ENCODE data around the gene ADGB.
"Not testable (repeated sequence)": the region's sequence is repeated elsewhere in the genome, so short reads cannot be mapped to it uniquely, and the experiment has no call there.

ADGB gene

DNA sequence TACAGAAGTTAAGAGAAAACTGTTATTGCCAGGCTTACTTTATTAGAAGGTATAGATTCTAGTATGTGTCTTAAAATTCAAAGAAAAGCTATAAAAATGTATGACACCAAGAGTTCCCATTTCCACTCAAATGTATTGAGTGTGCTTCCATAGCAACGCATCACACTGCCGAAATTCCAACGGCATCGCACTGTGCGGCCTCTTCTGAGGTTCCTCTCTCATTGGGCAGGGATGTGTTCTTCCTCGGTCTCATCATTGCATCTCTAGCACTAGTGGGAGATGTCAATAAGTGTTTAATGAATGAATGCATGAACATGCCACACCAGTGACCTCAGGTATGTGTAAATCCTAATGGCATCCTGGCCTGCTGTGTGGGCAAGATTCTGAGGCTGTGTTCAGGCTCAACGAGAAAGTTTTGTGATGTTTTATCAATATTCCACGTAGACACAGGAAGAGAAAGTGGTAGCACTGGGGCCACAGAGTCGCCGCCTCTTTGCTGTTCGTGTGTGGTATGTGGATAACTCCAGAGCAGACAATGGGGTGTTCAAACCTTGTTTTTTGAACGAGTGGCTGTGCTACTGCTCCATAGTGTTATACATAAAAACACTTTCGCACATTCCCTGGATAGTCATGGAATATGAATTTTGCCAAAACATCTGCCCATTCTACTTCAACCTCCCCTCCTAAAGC is 171.6 kb downstream of the ADGB start:
- DNase-seq (ENCODE audit: insufficient read length) (no peak), FAIRE-seq (no peak)
- TF ChIP-seq POLR2A (IDR thresholded peaks at IDR 0.05; ENCODE audit: low read depth, low read length), result no peak
- no peak for TF ChIP-seq TAF1 (IDR thresholded peaks at IDR 0.05; ENCODE audit: borderline replicate concordance, low read depth, low read length)
- TF ChIP-seq POLR2AphosphoS5 (IDR thresholded peaks at IDR 0.05; ENCODE audit: low read depth, low read length), result no peak

DNA sequence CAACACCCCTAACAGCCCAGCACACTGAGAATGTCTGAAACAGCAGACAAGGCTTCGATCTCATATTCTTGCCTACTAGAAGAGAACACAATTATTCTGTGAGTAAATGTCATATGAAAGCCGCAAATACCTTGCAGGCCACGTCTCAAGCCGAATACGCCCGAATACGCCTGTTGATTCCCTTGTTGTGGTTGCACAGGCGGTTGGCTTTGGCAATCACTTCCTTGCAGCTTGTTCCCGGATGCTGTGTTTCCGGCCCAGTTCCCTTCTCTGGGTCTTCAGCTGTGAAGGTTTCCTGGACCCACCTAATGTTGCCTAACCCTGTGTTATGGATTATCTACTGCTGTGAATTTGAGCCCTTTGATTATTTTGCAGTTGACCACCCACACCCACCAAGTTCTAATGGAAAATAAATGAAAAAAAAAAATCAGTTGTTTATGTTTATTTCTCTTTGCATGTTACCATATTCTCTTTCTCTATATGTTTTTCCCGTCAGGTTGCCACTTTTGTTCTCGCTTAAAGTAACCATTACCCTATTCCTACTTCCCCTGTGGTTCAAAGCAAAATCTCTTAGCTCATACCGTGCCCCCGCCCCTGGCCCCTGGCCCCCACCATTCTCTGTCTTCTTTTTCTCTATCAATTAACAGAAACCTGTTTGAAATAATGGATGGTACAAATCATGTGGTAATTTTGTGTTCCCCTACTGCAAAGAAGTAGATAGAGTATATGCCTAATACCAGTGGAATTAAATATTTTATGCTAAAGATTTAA is 172.4 kb downstream of the ADGB start:
- no peak for TF ChIP-seq POLR2AphosphoS5 (IDR thresholded peaks at IDR 0.05; ENCODE audit: low read depth, low read length)
- TF ChIP-seq TAF1 (IDR thresholded peaks at IDR 0.05; ENCODE audit: borderline replicate concordance, low read depth, low read length), result no peak
- no peak for TF ChIP-seq POLR2A (IDR thresholded peaks at IDR 0.05; ENCODE audit: low read depth, low read length)
- no peak for DNase-seq (ENCODE audit: insufficient read length)

DNA sequence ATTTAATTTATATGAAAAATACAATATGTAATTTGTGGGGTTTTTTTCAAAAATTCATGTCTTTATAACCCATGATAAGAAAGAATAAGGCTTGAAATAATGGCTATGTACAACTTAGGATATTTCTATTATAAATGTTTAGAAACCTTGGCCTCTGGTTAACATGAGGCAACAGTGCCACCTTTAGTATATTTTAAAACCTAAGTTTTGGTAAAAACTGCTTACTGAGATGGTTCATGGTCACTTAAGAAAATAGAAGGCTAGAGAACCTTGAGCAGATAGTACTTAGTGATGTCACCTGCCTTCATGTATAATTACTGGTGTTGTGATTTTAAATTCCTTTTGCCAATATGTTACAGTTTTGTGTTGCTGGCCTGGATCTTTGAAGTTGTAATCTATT is 176.4 kb downstream of the ADGB start:
- TF ChIP-seq POLR2A (IDR thresholded peaks at IDR 0.05; ENCODE audit: low read depth, low read length) (no peak), TAF1 (IDR thresholded peaks at IDR 0.05; ENCODE audit: borderline replicate concordance, low read depth, low read length) (no peak), POLR2AphosphoS5 (IDR thresholded peaks at IDR 0.05; ENCODE audit: low read depth, low read length) (no peak)
- DNase-seq (ENCODE audit: insufficient read length) (no peak), FAIRE-seq (no peak)

More for the DNA sequence above, 172.4 kb downstream of the ADGB start:
- no peak for FAIRE-seq

DNA sequence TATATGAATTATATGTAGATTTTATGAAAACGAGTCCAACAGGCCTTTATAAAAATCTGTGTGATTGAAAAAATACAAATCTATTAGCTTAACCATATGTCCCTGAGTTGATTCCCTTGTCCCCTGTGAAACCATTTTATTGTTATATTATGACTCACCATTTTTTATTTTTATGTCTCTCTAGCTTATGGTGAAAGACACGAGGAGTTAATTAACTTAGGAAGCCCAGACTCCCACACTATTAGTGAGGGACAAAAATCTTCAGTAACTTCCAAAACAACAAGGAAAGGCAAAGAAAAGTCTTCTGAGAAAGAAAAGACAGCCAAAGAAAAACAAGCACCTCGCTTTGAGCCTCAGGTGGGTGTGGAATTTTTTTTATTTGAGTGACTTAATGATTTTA is 183.1 kb downstream of the ADGB start:
- FAIRE-seq (no peak), DNase-seq (ENCODE audit: insufficient read length) (no peak)
- no peak for TF ChIP-seq TAF1 (IDR thresholded peaks at IDR 0.05; ENCODE audit: borderline replicate concordance, low read depth, low read length)
- no peak for TF ChIP-seq POLR2A (IDR thresholded peaks at IDR 0.05; ENCODE audit: low read depth, low read length)
- TF ChIP-seq POLR2AphosphoS5 (IDR thresholded peaks at IDR 0.05; ENCODE audit: low read depth, low read length), result no peak

DNA sequence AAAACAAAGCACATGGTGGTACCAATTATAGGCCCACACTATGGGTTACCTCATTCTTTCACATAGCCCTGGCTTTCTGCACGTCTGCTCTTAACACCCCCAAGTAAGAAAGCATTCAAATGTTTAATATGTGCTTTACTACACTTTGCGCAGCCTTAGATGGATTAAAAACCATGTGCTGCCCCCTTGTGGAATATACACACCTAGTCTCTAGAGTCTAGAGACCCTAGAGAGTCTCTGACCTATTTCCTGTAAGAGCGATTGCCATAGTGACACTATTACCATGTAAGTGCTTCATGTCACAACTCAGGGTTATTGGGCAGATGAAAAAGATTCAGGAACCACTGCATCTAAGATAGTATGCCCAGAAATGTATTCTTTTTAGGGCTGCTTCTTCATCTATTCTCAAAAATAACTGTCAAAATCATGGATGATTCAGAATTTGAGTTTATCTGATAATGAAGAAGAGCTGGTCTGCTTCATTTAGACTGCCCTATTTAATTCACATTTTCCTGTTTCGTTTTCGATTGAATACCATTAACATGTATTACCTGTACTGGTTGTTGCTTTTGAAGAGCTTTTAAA is 186.3 kb downstream of the ADGB start:
- FAIRE-seq, result peak; percentile 68
- DNase-seq (ENCODE audit: insufficient read length), result no peak
- no peak for TF ChIP-seq POLR2AphosphoS5 (IDR thresholded peaks at IDR 0.05; ENCODE audit: low read depth, low read length)
- no peak for TF ChIP-seq POLR2A (IDR thresholded peaks at IDR 0.05; ENCODE audit: low read depth, low read length)
- no peak for TF ChIP-seq TAF1 (IDR thresholded peaks at IDR 0.05; ENCODE audit: borderline replicate concordance, low read depth, low read length)

DNA sequence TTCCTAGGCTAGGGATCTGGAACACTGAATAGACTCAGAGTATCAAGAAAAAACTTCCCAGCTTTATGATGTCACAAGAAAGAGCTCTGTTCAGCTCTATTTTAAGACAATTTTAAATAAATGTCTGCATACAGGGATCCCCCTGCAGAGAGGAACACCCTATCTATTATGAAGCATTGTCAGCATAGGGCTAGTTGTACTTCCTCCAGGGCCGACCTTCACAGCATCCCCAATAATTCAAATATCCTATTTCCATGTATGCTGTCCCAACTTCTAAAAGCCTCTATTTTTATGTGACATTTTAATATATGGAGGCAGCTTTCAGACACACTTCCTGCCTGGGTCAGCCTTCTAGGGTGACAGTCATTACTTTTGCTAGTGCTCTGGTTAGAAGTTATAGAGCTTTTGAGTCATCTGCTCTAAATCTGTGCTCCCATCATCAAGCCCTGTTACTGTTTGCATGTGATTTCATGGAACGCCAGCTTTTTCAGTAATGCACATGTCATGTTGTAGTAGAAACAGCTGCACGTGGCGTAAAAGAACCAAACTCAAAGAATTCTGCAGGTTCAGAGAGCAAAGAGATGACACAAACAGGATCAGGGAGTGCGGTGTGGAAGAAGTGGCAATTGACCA is 189.2 kb downstream of the ADGB start:
- TF ChIP-seq TAF1 (IDR thresholded peaks at IDR 0.05; ENCODE audit: borderline replicate concordance, low read depth, low read length) (no peak), POLR2A (IDR thresholded peaks at IDR 0.05; ENCODE audit: low read depth, low read length) (no peak)
- FAIRE-seq, result no peak

DNA sequence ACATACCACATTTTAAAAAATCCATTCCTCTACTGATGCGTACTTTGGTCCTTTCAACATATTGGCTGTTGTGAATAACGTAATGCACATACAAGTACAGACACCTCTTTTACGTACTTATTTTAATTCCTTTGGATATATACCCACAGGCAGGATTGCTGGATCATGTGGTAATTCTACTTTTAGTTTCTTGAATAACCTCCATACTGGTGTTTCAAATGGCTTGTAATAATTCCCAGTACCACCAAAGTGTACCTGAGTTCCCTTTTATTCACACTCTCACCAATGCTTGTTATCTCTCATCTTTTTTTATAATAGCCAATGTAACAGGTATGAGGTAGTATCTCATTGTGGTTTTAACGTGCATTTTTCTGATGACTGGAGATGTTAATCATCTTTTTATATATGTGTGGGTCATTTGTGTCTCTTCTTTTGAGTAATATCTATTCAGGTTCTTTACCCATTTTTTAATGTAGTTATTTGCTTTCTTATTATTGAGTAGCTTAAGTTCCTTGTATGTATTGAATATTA is 191.9 kb downstream of the ADGB start:
- FAIRE-seq (no peak), DNase-seq (ENCODE audit: insufficient read length) (no peak)
- no peak for TF ChIP-seq TAF1 (IDR thresholded peaks at IDR 0.05; ENCODE audit: borderline replicate concordance, low read depth, low read length)

More for the DNA sequence above, 189.2 kb downstream of the ADGB start:
- DNase-seq (ENCODE audit: insufficient read length), result no peak

DNA sequence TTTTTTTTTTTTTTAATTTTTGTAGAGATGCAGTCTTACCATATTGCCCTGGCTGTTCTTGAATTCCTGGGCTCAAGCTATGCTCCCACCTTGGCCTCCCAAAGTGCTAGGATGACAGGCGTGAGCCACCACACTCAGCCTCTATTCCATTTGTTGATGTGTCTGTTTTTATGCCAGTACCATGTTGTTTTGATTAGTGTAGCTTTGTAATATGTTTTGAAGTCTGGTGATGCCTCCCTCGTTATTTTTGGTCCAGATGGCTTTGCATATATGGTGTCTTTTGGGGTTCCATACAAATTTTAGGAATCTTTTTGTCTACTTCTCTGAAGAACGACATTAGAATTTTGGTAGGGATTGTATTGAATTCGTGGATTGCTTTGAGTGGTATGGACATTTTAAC is 193.2 kb downstream of the ADGB start:
- TF ChIP-seq TAF1 (IDR thresholded peaks at IDR 0.05; ENCODE audit: borderline replicate concordance, low read depth, low read length) (no peak), POLR2AphosphoS5 (IDR thresholded peaks at IDR 0.05; ENCODE audit: low read depth, low read length) (no peak), POLR2A (IDR thresholded peaks at IDR 0.05; ENCODE audit: low read depth, low read length) (no peak)
- FAIRE-seq, result no peak
- no peak for DNase-seq (ENCODE audit: insufficient read length)

DNA sequence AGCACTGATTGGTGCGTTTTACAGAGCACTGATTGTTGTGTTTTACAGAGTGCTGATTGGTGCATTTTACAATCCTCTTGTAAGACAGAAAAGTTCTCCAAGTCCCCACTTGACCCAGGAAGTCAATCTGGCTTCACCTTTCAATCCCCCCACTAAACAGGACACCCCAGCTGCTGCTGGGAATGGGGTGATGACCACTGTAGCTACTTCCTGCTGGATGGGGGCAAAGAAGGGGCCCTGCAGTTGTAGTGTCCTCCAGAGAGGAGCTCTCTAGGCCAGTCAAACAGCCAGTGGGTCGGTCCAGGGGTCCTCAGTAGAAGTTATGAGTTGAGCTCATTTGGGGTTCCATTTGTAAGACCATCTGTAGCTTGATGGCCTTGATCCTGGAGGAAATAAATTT is 194.4 kb downstream of the ADGB start:
- not testable (repeated sequence) for DNase-seq (ENCODE audit: insufficient read length); FAIRE-seq

DNA sequence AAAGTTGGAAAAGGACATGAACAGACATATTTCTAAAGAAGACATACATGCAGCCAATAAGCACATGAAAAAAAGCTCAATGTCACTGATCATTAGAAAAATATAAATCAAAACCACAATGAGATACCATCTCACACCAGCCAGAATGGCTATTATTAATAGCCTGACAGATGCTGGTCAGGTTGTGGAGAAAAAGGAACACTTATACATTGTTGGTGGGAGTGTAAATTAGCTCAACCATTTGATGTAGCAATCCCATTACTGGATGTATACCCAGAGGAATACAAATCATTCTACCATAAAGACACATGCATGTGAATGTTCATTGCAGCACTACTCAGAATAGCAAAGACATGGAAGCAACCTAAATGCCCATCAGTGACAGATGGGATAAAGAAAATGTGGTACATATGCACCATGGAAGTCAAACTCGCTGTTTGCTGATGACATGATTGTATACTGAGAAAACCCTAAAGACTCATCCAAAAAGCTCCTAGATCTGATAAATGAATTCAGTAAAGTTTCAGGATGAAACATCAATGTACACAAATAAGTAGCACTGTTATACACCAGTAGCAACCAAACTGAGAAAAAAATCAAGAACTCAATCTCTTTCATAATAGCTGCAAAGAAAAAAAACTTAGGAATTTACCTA is 196.8 kb downstream of the ADGB start:
- FAIRE-seq, result no peak
- no peak for DNase-seq (ENCODE audit: insufficient read length)

DNA sequence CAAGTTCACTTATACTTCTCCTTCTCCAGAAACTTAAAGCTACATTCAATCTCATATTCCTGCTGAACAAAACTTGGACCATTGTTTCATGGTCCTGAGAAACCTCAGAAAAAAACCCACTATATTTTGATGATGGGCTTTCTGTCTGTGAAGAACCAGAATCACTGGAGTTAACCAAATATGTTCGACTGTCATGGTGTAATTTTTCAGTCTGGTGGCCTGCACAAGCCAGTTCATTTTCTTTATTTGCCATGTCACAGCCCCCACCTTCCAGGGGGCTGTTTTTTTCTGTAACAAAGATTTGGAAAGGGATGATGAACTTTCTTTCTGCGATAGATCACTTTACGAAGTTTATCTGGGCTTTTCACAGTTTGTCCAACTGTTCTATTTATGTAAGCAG is 204.4 kb downstream of the ADGB start:
- FAIRE-seq, result peak; percentile 73

More for the DNA sequence above, 196.8 kb downstream of the ADGB start:
- no peak for TF ChIP-seq POLR2A (IDR thresholded peaks at IDR 0.05; ENCODE audit: low read depth, low read length)
- no peak for TF ChIP-seq TAF1 (IDR thresholded peaks at IDR 0.05; ENCODE audit: borderline replicate concordance, low read depth, low read length)
- TF ChIP-seq POLR2AphosphoS5 (IDR thresholded peaks at IDR 0.05; ENCODE audit: low read depth, low read length), result no peak

More for the DNA sequence above, 204.4 kb downstream of the ADGB start:
- DNase-seq (ENCODE audit: insufficient read length), result not testable (repeated sequence)

Measured in GM12892 (cell line).